Sciatic nerve (tissue), 2 donors: Measurements from ENCODE around the gene MRGPRF. TPM values are rescaled to one million over a fixed set of nuclear protein-coding genes. Genes with fewer than 3 reads are reported as not detected.

Experiments
- ATAC-seq: fragments of 200-7000 bp; cut with Tn5 transposase; one replicate; pipeline ENCODE4 v1.9.1; 2020; ENCODE audit warnings: mild to moderate bottlenecking, moderate library complexity
- DNase-seq: peaks from one replicate; pipeline ENCODE4 v3.0.0-alpha.2; 2020; ENCODE audit warnings: low spot score
- intact Hi-C: fragments of 100-400 bp; cut with DNase I; formaldehyde crosslinking; loops from one replicate; pipeline ENCODE4 v1.14.2; 2022
- total RNA-seq: library from RNA; stranded (reverse); fragmentation: NEBNext Ultra II Directional; extraction: Animal tissue kit (Norgen Biotek cat#: 25700); gene quantifications from one replicate; pipeline ENCODE4 v1.2.1, GENCODE V29; 2021
- donor health status: DM: no; HTN: no; CAD: no.
- donor health status: DM: no; HTN: no; CAD: no.

MRGPRF gene
- total RNA-seq, 1 donor from 2014 or later, result 39.5 TPM

- intact Hi-C loops, result no loop called here
- ATAC-seq (no peak), DNase-seq (peak; percentile 51)
Observed at GRCh38 chr11:68997124-68997994, 15.7 kb downstream of the MRGPRF start.

GRCh38 chr11:68996376-68997123, 16.5 kb downstream of the MRGPRF start:
- ATAC-seq (no peak), DNase-seq (peak; percentile 53)
- intact Hi-C loops, result no loop called here

GRCh38 chr11:68994894-68995285, 18.2 kb downstream of the MRGPRF start:
- DNase-seq, result no peak
- intact Hi-C loops, result no loop called here
- ATAC-seq, result no peak

- intact Hi-C loops, result no loop called here
- DNase-seq, result peak; percentile 51
- peak; percentile 20 for ATAC-seq
Observed at GRCh38 chr11:68994161-68994893, 18.7 kb downstream of the MRGPRF start.

- DNase-seq, result peak; percentile 7
- intact Hi-C loops, result no loop called here
- ATAC-seq, result no peak
Observed at GRCh38 chr11:68993546-68993945, 19.5 kb downstream of the MRGPRF start.

GRCh38 chr11:68992743-68993255, 20.2 kb downstream of the MRGPRF start:
- intact Hi-C loops, result no loop called here
- ATAC-seq, result no peak
- DNase-seq, result peak; percentile 40

- intact Hi-C loops, result no loop called here
- DNase-seq (peak; percentile 43), ATAC-seq (peak; percentile 15)
Observed at GRCh38 chr11:68990995-68991780, 21.9 kb downstream of the MRGPRF start.

GRCh38 chr11:68989936-68990606, 23.0 kb downstream of the MRGPRF start:
- no peak for ATAC-seq
- intact Hi-C loops, result no loop called here
- peak; percentile 42 for DNase-seq

GRCh38 chr11:68988491-68988890, 24.6 kb downstream of the MRGPRF start:
- ATAC-seq (no peak), DNase-seq (no peak)
- intact Hi-C loops, result no loop called here

GRCh38 chr11:68987211-68987610, 25.8 kb downstream of the MRGPRF start:
- ATAC-seq (no peak), DNase-seq (no peak)
- intact Hi-C loops, result no loop called here

GRCh38 chr11:68983801-68984200, 29.2 kb downstream of the MRGPRF start:
- DNase-seq (peak; percentile 10), ATAC-seq (no peak)
- intact Hi-C loops, result no loop called here

- DNase-seq, result no peak
- ATAC-seq, result no peak
- intact Hi-C loops, result no loop called here
Observed at GRCh38 chr11:68982134-68982533, 30.9 kb downstream of the MRGPRF start.

- intact Hi-C loops, result no loop called here
- ATAC-seq (no peak), DNase-seq (peak; percentile 23)
Observed at GRCh38 chr11:68980776-68981065, 32.3 kb downstream of the MRGPRF start, which contains the start of gene MRGPRD. TSS of gene MRGPRD (minus strand) at chr11:68980986. CDS start at chr11:68980986, 0 bp downstream.

GRCh38 chr11:68979931-68980775, 32.9 kb downstream of the MRGPRF start:
- intact Hi-C loops, result no loop called here
- DNase-seq (peak; percentile 44), ATAC-seq (no peak)

- peak; percentile 73 for ATAC-seq
- DNase-seq, result peak; percentile 61
- intact Hi-C loops, result no loop called here
Observed at GRCh38 chr11:68978931-68979594, 34.0 kb downstream of the MRGPRF start.

- intact Hi-C loops, result no loop called here
- peak; percentile 33 for ATAC-seq
Observed at GRCh38 chr11:68978626-68978930, 34.5 kb downstream of the MRGPRF start.

More at GRCh38 chr11:68978626-68978930, 34.5 kb downstream of the MRGPRF start:
- no peak for DNase-seq
